Right ventricle myocardium inferior (tissue), 1 donor: ENCODE measurements around the gene SRSF5. TPM values are rescaled to one million over a fixed set of nuclear protein-coding genes. Genes with fewer than 3 reads are reported as not detected.

Experiments used
- ATAC-seq: fragments of 200-7000 bp; cut with Tn5 transposase; one replicate; pipeline ENCODE4 v1.9.1; 2020; ENCODE audit warnings: mild to moderate bottlenecking, moderate library complexity
- DNase-seq: peaks from one replicate; pipeline ENCODE4 v3.0.0; 2021; ENCODE audit errors: missing footprints
- intact Hi-C: fragments of 100-400 bp; cut with DNase I; formaldehyde crosslinking; loops from one replicate; pipeline ENCODE4 v1.11.0; 2022
- total RNA-seq: library from RNA; stranded (reverse); fragmentation: NEBNext Ultra II Directional; extraction: Animal tissue kit (Norgen Biotek cat#: 25700); gene quantifications from one replicate; pipeline ENCODE4 v1.2.1, GENCODE V29; 2021
- donor health status: DM: no; HTN: yes; CAD: no; lungs with severe emphysema.

The SRSF5 gene
- total RNA-seq, 1 donor from 2014 or later, result 120 TPM

- ATAC-seq (peak; percentile 91), DNase-seq (peak; percentile 95)
- intact Hi-C loops, result loop anchor here (5.0 kb wide), 1 partner anchor 370 kb away; the partner anchor contains the start of genes ERH and SLC39A9
Measured at GRCh38 chr14:69767369-69767999, 542 bp downstream of the SRSF5 start.

DNA sequence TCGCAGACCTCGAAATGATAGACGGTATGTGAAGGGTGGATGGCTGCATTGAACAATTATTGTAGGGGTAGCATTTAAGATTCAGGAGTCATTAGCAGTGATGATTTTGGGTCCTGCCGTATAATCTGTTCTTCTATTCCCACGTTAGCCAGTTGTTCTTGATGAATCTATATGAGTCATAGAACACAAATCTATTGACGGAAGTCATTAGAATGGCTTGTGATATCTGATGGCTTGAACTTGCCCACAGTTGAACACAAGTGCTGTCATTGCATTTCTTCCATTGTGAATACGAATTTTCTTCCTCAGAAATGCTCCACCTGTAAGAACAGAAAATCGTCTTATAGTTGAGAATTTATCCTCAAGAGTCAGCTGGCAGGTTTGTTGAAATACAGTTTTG is 1.9 kb downstream of the SRSF5 start:
- intact Hi-C loops, result loop anchor here (5.0 kb wide), 1 partner anchor 372 kb away; the partner anchor contains the start of genes ERH and SLC39A9
- no peak for ATAC-seq
- DNase-seq, result no peak

DNA sequence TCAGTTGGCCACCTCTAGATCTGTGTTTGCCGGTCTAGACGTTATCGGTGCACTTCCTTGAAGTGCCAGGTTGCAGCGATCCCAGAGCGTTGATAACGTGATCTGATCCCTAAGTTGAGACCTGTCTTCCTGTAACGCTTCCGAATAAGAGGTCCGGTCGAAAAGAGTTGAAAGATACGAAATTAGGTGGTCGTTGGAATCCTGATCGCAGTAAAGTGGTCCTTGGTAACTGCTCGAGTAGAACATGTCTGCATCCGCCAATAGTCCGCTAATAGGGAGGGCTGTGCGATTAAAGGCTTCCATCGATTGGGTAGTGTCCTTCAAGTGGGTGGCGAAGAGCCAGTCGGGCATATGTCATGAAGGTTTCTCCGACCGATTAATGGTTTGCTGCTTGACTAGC is 2.7 kb downstream of the SRSF5 start:
- DNase-seq, result no peak
- intact Hi-C loops, result loop anchor here (5.0 kb wide), 1 partner anchor 372 kb away; the partner anchor contains the start of genes ERH and SLC39A9
- ATAC-seq, result no peak

- DNase-seq (no peak), ATAC-seq (no peak)
- intact Hi-C loops, result no loop called here
Measured at GRCh38 chr14:69770559-69770958, 3.6 kb downstream of the SRSF5 start.

GRCh38 chr14:69771136-69771535 is 4.2 kb downstream of the SRSF5 start:
- intact Hi-C loops, result no loop called here
- ATAC-seq (no peak), DNase-seq (no peak)

- intact Hi-C loops, result no loop called here
- DNase-seq (no peak), ATAC-seq (no peak)
Measured at GRCh38 chr14:69772082-69773017, 5.4 kb downstream of the SRSF5 start.

DNA sequence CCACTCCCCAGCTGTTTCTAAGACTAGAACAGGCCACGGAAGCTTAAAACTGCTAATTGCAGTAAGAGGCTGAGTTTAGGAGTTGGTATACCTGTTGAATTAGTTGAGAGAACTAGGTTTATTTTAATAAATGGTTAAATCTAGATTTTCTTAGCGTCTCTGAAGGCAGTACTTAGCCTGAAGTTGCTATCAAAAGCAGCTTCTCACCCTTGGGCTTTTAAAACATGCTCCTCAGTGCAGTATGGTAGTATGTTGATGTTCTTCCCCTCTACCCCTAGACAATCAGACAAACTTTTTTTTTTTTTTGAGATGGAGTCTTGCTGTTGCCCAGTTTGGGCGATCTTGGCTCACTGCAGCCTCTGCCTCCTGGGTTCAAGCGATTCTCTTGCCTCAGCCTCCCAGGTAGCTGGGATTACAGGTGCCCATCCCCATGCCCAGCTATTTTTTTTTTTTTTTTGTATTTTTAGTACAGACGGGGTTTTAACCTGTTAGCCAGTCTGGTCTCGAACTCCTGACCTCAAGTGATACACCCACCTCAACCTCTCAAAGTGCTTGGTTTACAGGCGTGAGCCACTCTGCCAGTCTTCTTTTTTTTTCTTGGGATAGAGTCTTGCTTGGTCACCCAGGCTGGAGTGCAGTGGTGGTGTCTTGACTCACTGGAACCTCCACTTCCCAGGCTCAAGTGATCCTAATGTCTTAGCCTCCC is 6.8 kb downstream of the SRSF5 start:
- no peak for ATAC-seq
- no peak for DNase-seq
- intact Hi-C loops, result no loop called here

DNA sequence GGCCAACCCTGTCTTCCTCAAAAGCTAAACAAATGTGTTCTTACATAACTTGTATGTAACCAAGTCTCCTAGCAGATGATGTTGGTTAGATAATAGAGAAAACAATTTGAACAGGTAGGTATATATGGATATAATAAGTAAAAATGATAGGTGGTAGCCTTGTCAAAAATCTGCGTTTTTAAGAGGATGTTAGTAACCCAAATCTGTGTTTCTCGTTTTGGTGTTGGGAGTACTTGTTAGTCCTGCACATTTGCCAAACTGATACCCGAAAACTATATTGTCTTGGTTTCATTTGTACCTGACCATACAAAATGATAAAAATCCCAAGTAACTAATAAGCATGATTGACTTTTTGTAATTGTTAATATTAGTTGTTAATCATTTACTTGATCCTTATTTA is 8.1 kb downstream of the SRSF5 start:
- ATAC-seq (no peak), DNase-seq (no peak)
- intact Hi-C loops, result no loop called here

- intact Hi-C loops, result no loop called here
- DNase-seq, result no peak
Measured at GRCh38 chr14:69776875-69777453, 10.0 kb downstream of the SRSF5 start.

DNA sequence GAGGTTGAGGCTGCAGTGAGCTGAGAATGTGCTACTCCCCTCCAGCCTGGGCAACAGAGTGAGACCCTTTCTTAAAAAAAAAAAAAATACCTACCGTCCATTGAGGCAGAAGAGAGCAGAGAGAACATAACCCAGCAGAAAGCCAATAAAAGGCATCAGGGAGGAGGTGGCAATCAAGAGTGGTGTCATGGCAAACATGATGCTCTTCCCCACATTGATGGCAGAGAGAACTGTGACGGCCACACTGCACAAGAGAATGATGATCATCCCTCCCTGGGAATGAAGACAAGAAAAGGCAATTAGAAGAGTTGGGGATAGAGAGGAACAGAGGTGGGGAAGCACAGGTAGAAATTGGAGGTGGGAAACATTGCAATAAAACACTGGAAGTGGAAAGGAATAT is 12.1 kb downstream of the SRSF5 start:
- intact Hi-C loops, result no loop called here
- no peak for ATAC-seq

More at GRCh38 chr14:69776875-69777453, 10.0 kb downstream of the SRSF5 start:
- ATAC-seq, result no peak

DNA sequence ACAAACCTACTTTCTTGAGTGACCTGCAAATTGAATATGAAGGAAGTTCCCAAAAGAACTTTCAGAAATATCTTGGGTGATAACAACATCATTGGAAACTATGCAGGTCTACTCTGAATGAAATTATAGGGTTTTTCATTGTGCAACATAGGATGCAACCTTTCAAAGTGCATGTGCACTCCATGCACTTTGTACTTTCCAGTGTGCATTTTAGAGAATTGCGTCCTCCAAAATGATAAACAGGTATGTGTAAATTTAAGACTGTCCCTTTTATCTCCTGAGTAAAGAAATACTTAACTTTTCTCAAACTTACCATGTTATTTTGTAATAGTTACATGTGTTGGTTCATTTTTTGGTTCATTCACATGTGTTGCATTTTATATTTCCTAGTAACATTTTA is 13.2 kb downstream of the SRSF5 start:
- intact Hi-C loops, result no loop called here
- no peak for DNase-seq
- no peak for ATAC-seq

More for the DNA sequence above, 12.1 kb downstream of the SRSF5 start:
- no peak for DNase-seq

GRCh38 chr14:69780952-69781351 is 14.0 kb downstream of the SRSF5 start:
- no peak for DNase-seq
- no peak for ATAC-seq
- intact Hi-C loops, result no loop called here

DNA sequence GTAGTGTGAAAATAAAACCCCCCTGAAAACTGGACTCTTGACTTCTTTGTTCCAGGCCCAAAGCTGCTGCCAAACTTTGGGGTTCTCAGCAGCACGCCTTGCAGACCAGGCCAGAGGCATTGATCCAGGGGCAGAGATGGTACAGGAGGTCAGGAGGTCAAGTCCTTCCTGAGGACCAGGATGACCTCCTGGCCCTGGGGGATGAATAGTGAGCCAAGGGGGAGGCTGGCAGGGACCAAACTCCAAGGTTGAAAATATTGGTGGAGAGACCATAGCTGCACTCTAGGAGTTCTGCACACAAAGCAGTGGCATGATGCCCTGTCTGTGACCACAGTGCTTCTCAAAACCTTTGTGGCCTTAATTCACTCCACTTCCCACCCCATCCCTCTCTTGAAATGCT is 18.0 kb downstream of the SRSF5 start:
- DNase-seq (no peak), ATAC-seq (no peak)
- intact Hi-C loops, result no loop called here

DNA sequence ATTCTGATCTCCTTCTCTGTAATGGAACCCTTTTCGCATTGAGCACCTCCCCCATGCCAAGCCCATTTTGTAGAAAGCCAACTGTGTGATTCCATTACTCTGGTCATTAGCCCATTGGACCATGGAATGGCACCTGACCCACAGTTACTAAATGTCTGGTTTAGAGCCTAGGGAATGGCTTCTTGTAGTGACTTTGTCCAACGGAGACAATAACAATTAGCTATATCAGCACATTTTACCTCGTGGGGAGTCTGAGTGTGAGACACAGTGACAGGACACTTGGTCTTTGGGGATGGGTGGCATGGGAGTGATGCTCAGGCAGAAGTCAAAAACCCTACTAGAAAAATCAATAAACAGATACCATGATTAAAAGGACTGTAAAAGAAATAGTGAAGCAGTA is 19.7 kb downstream of the SRSF5 start:
- DNase-seq, result no peak

DNA sequence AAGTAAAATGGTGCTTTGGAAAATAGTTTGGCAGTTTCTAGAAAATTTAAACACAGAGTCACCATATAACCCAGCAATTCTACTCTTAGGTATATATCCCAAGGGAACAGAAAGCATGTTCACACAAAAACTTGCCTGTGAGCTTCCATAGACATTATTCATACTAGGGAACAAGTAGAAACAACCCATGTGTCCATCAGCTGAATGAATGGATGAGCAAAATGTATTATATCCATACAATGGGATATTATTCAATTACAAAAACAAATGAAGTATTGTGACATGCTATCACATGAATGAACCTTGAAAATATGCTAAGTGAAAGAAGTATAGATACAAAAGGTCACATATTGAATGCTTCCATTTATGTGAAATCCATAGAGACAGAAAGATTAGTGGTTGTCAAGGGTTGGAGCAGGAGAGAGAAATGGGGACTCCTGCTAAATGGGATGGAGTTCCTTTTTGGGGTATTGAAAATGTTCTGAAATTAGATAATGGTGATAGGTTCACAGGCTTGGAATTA is 22.2 kb downstream of the SRSF5 start:
- DNase-seq, result no peak
- intact Hi-C loops, result no loop called here
- ATAC-seq, result no peak

More for the DNA sequence above, 19.7 kb downstream of the SRSF5 start:
- ATAC-seq, result no peak
- intact Hi-C loops, result no loop called here

DNA sequence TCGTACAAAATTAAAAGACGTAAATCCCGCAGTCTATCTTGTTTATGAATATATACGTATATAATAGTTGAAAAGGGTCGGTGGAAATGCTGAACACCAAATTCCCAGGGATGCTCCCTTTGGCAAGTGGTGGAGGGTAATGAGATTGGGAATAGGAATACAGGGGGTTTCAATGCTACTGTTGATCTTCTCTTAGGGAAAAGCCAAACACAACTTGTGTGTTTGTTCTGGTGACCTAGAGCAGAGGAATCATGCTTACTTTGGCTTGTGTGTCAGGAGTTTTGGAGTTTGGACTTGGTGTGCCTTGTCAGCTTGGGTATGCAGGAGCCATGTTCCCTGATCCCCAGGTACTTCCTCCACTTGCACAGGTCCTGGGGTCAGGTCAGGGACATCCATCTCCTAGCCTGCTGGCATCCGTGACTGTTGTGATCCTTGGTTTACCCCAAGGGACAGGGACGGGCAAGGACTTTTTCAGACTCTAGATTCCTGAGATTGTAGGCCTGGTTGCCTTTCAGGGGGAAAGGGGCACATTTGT is 26.0 kb downstream of the SRSF5 start:
- ATAC-seq (no peak), DNase-seq (no peak)
- intact Hi-C loops, result no loop called here

DNA sequence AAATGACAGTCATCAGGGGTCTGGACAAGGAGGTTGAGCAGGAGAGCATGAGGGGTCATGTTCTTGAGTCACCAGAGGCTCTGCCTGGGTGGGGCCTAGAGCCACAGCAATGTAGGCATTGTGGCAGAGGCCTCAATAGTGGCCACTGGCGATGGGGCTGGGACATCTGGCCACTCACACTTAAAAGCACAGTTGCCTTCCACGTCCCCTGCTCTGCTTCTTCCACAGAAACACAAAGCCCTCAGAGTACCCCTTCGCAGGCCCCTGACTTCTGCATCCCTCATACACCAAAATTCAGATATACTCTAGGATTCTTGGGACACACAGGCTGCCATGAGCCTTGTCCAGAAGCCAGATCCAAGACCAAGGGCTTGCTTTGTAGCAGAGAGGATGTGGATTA is 27.8 kb downstream of the SRSF5 start:
- intact Hi-C loops, result no loop called here
- ATAC-seq (no peak), DNase-seq (no peak)

- intact Hi-C loops, result no loop called here
- ATAC-seq (no peak), DNase-seq (no peak)
Measured at GRCh38 chr14:69795691-69796090, 28.7 kb downstream of the SRSF5 start.
